ENCODE results near the gene POM121C.
"Not testable (repeated sequence)": the region's sequence is repeated elsewhere in the genome, so short reads cannot be mapped to it uniquely, and the experiment has no call there.

POM121C gene

DNA sequence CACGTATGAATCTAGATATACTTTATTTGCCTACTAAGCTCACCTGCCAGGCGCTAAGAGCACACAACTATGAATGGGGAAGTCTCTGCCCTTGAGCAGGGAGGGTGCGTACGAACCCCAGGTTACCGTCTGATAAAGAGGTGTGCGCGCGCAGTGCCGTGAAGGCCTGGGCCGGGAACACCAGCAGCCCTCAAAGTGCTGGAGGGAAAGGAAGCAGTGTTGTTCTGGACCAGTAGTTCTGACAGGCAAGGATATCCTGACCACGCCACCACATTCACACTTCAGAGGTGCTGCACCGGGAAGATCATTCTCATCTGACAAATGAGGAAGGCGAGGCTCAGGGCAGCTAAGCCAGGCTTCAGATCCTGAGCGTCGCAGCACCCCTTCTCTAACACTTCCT is 62.6 kb downstream of the POM121C start:
- DNase-seq (ENCODE audit: low read depth in 2 of 2) = not testable (repeated sequence)

DNA sequence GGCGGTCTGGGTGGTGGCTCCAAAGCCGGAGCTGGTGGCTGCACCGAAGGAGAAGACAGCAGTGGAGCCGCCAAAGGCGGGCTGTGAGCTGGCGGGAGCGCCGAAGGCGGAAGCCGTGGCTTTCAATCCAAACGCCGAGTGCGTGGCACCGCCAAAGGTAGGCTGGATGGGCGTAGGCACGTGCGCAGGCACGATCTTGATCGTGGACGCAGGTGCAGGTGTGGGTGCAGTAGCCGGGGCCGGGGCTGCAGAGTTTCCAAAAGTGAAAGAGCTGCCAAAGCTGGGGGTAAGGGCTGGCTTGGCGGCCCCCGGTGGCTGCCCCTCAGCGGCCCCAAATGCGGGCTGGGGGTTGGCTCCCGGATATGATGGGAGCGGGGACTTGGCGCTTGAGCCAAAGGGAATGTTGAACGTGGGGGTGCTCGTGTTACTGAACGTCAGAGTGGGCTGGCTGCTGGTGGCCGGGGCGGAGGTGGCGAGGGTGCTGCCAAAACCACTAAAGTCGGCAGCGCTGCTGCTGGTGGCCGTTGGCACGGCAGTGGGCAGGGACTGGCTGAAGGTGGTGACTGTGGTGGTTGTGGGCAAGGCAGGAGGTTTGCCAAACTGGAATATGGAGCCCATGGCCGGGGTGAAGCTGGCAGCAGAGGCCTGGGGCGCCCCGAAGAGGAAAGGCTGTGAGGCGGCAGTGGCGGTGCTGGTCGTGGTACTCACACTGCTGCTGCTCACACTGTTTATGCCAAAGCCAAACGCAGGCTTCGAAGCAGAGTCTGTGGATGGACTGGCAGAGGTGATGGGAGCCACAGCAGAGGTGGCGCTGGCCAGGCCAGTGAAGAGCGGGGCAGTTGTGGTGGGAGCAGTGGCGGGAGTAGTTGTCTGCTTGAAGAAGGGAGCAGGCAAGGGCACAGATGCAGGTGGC is 64.0 kb downstream of the POM121C start:
- DNase-seq (ENCODE audit: low read depth in 2 of 2) = not testable (repeated sequence)

DNA sequence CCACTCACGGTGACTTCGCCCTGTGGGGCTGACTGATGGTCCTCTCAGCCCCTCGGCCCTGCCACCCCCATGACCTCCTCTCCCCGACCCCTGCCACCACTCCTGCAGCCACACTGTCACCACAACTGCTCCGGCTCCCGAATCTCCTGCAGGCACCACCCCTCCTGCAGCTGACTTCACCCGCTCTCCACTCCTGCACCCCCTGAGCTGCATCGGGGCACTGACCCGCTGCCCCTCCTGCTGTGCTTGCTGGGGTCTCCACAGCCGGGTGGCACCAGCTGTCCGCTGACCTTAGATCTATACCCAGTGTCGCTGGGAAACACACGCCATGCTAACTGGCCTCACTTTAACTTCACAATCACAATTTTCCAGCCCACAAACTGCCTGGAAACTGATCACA is 65.9 kb downstream of the POM121C start:
- not testable (repeated sequence) for DNase-seq (ENCODE audit: low read depth in 2 of 2)

DNA sequence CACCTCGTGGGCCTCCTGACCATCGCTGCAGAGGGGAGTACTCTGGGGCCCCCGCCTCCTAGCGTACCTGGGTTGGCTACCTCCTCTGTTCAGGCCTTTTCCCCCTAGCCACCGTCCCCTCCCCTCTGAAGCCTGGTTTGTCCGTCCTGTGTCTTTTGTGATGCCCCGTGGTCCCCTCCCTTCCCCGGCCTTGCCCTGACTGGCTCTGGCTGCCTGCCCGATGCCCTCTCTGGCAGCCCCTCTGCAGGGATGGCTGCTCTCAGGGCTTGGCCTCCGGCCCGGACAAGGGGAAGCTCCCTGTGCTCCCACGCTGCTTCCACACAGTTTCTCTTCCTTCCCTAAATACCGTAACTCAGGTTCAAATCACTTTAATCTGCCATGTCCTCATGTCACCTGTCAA is 66.4 kb downstream of the POM121C start:
- not testable (repeated sequence) for DNase-seq (ENCODE audit: low read depth in 2 of 2)

DNA sequence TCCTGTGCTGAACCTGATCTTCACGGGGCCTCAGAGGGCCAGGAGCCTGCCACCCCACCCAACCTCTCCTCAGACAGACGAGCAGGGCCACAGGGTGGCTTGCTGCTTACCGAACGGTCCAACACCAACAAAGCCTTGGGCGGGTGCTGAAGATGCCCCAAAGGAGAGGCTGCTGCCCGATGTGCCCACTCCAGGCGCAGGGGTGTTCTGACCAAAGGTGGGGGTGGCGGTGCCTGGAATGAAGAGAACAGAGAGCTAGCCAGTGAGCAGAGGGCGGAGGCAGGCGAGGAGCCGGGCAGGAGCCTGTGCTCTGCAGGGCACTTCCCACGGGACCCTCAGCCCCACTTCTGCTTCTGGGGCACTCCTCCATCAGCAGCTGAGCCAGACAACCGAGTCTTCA is 66.9 kb downstream of the POM121C start:
- DNase-seq (ENCODE audit: low read depth in 2 of 2) = not testable (repeated sequence)

DNA sequence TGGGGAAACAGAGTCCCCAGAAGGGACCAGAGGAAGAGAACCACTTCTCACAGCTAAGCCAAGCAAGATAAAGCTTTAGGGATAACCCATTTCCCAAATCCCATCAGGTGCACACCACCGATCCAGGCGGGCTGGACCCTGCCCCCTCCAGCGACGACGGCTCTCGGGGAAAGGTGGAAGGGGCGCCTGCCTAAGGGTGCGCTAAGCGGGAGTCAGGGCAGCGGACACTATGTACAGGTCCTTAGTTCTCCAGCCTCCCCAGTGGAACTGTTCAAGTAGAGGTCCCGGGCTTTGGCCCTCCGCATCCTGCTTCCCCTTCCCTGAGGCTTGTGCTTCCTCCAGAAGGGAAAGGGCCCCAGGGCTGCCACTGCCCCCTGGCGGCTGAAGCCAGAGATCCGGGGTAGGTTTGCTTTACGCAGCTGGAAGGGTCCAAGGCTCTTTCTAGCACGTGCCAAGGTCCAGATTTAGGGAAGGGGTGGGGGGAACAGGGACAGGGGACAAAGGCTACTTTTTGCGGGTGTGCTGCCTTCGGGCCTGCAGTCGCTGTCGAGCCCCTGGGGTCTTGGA is 67.7 kb downstream of the POM121C start:
- not testable (repeated sequence) for DNase-seq (ENCODE audit: low read depth in 2 of 2)

DNA sequence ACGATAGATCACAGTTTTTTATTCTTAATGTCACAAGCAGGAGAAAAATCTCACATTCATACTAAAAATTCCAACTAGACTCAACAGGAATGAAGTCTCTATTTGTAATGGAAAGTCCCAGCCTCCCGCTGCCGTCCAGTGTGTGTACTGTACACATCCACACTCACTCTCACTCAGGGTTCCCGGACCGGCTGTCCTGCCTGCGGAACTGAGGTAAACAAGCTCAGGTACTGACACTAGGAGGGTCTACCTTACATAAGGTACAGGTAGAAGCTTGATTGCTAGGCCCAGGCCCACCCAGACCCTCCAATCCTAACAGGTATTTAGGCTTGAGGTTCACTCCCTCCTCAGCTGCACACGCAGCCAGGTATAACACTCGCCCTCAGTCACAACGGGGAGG is 69.3 kb downstream of the POM121C start:
- DNase-seq (ENCODE audit: low read depth in 2 of 2) = not testable (repeated sequence)

DNA sequence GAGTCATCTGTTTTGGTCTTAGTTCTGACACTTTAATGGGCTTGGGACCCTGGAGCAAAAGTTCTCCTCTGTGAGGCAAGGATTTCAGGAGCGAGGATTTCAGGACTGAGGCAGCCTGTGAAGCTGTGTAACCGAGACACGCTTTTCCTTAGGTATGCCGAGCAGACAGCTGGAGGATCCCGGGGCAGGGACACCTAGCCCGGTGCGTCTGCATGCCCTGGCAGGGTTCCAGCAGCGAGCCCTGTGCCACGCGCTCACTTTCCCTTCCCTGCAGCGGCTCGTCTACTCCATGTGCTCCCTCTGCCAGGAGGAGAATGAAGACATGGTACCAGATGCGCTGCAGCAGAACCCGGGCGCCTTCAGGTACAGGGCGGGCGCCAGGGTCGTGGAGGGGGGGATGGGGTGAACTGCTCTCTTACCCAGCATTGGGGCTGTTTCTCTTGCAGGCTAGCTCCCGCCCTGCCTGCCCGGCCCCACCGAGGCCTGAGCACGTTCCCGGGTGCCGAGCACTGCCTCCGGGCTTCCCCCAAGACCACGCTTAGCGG is 70.2 kb downstream of the POM121C start:
- not testable (repeated sequence) for DNase-seq (ENCODE audit: low read depth in 2 of 2)

DNA sequence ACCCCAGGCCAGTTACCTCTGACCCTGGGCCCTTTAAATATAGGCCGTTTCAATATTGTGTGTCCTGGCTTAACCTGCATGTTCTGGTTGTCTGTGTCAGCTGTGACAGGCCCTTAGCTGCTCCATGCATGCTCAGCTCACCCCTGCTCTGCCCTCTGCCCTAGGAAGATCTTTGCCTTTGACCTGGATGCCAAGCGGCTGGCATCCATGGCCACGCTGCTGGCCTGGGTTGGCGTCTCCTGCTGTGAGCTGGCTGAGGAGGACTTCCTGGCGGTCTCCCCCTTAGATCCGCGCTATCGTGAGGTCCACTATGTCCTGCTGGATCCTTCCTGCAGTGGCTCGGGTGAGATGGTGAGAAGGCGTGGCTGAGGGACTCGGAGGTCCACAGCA is 70.7 kb downstream of the POM121C start:
- not testable (repeated sequence) for DNase-seq (ENCODE audit: low read depth in 2 of 2)

DNA sequence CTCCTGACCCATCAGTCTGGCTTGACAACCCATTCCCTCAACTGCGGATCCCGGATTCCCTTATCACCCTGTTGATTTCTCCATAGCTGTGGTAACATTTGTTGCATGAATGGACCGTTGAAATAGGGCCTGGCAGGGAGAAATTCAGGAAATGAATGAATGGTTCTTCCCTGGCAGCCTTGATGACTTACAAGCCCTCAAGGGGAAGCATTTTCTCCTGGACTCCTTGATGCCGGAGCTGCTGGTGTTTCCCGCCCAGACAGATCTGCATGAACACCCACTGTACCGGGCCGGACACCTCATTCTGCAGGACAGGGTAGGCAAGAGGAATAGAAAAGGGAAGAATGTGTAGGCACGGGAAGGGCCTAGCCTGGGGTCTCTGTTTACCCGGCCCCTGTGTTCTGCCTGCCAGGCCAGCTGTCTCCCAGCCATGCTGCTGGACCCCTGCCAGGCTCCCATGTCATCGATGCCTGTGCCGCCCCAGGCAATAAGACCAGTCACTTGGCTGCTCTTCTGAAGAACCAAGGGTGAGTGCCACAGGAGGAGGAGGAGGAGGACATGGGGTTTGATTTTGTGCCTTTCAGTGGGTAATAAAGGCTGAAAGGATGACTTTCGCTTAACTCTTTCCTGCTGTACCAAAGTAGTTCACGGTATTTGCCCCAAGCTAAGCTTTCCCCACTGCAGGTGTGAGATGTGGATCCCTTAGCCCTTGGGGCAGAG is 71.2 kb downstream of the POM121C start:
- not testable (repeated sequence) for DNase-seq (ENCODE audit: low read depth in 2 of 2)

DNA sequence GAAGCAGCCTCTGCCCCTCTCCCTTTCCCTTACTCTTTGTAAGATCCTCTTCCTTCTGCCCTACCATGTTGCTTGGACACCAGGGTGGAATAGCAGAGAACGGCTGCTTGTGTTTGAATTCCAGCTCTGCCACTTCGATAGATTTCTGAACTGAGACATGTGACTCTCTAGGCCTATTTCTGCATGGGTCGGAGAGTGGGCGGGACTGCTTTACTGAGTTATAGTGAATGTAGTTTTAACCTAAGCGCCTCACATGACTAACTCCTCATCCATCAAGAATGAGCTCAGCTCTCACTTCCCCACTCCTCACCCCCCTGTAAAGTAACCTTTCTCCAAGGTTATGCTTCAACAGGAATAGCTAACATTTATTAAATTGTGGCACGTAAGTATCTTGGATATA is 71.9 kb downstream of the POM121C start:
- DNase-seq (ENCODE audit: low read depth in 2 of 2) = not testable (repeated sequence)

DNA sequence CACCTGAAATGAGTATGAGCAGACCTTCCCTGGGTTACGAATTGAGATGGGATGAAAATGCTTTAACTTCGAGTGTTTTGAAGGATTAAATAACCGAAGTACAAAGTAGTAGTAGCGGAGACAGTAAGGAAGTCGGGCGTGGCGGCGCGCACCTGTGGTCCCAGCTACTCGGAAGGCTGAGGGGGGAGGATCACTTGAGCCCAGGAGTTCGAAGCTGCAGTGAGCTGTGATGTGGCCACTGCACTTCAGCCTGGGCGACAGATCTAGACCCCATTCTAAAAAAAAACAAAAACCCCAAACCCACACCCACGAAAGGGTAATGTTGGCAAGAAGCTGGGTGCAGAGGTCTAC is 75.3 kb downstream of the POM121C start:
- not testable (repeated sequence) for DNase-seq (ENCODE audit: low read depth in 2 of 2)

DNA sequence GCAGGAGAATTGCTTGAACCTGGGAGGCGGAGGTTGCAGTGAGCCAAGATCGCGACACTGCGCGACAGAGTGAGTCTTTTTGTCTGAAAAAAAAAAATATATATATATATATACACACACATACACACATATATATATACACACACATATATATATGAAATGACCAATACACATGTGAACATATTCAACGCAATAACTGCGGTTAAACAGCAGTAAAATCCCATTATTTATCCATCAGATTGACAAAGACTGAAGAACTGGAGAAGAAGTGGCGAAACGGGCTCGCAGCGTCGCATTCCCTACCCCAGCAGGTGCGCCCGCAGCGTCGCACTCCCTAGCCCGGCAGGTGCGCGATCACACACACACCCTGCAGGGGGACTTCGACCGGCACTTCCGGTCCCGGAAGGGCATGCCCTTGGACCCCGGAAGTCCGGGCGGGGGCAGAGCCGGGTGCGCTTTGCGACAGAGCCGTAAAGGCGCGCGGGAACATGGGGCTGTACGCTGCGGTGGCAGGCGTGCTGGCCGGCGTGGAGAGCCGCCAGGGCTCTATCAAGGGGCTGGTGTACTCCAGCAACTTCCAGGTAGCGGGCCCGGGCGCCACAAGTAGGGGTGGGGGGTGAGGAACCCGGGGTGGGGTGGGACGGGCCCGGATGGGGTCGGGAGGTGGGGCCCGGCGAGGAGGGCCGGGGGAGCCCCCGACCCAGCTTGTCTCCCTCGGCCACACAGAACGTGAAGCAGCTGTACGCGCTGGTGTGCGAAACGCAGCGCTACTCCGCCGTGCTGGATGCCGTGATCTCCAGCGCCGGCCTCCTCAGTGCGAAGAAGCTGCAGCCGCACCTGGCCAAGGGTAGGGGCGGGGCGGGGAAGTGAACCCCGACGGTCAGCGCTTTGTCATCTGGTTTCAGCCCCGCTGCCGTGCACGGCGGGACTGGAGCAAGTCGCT is 75.9 kb downstream of the POM121C start:
- DNase-seq (ENCODE audit: low read depth in 2 of 2) = not testable (repeated sequence)

DNA sequence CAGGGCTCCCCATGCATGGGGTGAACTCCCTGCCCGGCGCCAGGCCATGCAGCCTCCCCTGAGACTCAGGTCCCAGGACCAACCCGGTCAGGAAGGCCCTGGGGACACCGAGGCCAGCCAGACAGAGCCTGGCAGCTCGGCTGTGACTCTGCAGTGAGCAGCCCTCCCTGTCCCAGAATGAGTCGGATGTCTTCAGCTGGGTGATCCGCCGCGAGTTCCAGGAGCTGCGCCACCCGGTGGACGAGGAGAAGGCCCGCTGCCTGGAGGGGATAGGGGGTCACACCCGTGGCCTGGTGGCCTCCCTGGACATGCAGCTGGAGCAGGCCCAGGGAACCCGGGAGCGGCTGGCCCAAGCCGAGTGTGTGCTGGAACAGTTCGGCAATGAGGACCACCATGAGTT is 81.4 kb downstream of the POM121C start:
- DNase-seq (ENCODE audit: low read depth in 2 of 2) = not testable (repeated sequence)

DNA sequence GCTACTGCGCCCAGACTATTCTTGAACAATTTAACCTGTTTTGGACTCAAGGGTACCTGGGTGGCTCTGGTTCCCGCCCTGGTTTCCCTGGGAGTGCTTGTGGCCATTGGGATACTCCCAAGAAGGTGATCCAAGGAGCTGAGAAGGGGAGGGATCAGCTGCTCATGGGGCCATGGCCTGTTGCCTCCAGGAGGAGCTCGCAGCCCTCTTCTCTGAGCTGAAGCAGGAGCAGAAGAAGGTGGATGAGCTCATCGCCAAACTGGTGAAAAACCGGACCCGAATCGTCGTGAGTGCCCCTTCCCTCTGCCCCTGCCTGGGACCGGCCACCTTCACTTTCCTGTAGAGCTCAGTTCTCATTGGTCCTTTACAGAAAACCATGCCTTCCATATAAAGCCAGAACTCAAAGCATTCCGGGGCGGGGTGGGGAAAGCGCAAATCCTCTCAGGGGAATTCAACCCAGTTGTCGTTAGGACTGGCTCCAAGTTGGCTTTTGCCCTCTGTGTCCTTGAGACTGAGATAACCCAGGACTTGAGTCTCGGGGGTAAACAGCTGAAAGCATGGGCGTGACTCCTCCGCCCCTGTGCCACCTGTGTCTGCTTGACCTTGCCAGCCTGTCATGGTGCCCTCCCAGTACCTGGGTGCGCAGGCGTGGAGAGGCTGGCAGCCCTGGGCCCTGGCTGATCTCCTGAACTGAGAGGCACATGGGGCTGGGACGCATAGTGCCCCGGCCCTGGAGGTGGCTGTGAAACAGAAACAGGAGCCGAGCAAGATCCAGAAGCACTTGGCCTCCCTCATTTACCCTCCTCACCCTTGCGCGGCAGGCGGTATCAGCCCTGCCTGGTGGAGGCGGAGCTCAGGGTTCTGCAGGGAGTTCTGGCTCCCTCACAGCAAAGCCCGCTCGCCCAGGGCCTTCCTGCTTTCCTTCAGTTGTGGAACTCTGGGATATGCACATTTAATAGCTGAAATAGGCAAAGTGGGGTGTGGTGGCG is 82.3 kb downstream of the POM121C start:
- DNase-seq (ENCODE audit: low read depth in 2 of 2) = not testable (repeated sequence)

DNA sequence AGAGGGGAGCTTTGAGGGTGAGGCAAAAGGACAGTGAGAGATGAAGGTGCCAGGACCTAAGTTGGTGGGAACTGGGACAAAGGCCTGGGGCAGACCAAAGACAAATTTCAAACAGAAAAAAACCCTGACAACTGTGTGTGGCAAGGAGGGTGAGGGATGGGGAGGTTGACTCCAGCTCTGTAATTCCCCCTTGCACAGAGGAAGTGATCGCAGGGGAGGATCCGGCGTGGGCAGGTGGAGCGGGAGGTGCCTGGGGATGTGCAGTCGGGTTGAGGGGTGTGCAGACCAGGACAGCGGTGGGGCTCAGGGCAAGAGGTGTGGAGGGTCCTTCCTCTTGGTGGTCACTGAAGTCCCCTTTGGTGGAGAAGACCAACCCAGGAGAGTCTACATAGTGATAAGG is 85.5 kb downstream of the POM121C start:
- not testable (repeated sequence) for DNase-seq (ENCODE audit: low read depth in 2 of 2)

DNA sequence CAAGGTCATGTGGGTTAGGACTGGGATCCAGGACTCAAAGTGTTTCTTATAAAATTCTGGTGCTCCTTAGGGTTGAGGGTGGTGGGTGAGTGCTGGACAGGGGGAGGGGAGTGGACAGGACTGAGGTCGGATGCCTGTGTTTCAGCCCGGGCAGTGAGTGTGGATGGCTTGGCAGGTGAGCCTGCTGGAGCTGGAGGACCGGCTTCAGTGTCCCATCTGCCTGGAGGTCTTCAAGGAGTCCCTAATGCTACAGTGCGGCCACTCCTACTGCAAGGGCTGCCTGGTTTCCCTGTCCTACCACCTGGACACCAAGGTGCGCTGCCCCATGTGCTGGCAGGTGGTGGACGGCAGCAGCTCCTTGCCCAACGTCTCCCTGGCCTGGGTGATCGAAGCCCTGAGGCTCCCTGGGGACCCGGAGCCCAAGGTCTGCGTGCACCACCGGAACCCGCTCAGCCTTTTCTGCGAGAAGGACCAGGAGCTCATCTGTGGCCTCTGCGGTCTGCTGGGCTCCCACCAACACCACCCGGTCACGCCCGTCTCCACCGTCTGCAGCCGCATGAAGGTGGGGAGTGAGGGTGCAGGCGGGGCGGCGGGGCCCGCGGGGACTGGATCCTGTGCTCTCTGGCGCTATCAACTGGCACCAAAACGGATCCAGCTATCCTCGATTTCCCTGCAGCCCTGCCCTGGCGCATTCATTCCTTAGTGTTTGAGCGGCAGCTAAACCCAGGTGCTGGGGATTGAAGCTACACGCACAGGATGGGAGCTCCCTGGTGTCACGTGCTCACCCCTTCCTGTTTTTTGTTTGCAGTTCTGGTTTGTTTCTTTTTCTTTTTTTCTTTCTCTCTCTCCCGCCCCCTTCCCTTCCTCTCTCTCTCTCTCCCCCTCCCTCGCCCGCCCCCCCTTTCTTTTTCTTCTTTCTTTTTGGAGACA is 87.1 kb downstream of the POM121C start:
- DNase-seq (ENCODE audit: low read depth in 2 of 2) = not testable (repeated sequence)

DNA sequence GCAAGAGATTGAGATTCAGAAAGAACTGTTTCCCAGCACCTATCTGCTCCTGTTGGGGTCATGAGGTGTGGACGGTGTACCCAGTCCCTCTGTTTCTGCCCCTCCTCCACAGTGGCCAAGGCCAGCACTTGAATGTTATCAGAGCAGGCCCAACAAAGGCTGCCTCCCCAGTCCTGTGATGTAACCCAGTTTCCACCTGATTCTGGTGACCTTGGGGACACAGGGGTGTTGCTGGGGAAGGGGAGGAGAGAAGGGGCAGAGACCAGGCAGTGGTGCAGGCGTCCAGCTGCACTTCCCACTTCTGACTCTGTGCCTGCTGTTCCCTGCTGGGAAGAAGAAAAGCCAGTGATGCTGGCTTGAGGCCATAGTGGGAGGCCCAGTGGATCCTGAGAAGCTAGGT is 88.2 kb downstream of the POM121C start:
- DNase-seq (ENCODE audit: low read depth in 2 of 2) = not testable (repeated sequence)

DNA sequence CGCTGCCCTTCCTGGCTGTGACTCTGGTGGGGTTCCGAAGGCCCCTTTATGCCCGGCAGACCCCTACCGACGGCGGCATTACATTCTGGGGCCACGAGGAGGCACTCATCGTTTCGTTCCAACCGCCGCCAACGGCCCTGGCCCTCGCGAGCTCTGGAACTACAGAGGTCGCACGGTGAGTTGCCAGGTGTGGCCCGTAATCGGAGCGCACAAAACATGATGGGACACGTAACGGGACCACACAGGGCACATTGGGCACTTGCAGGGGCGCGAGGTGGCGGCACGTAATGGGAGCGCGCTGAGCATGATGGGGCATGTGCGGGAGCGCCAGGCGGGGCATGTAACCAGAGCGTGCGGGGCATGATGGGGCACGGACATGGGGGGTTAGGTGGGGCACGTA is 90.8 kb downstream of the POM121C start, which contains the start of gene TRIM73:
Gene TRIM73 (plus strand): TSS at position 301 of the 400 bp plus-strand sequence. CDS start 3,305 bp downstream, outside the sequence.
- not testable (repeated sequence) for DNase-seq (ENCODE audit: low read depth in 2 of 2)
